Nephron (organoid): ENCODE results near the gene OSBPL5.

ENCODE experiments used
- H3K27ac Mint-ChIP-seq, 3 experiments: 2 replicates each; pipeline ENCODE4 v1.8.0; 2020; ENCODE audit warnings: mixed read lengths in 3 of 3, mild to moderate bottlenecking in 2 of 3, moderate library complexity in 1 of 3
- H3K27me3 Mint-ChIP-seq: 2 replicates; pipeline ENCODE4 v1.8.0; 2021; ENCODE audit warnings: low read depth, mild to moderate bottlenecking, moderate library complexity, mixed read lengths
- H3K36me3 Mint-ChIP-seq: 2 replicates; pipeline ENCODE4 v1.8.0; 2020; ENCODE audit warnings: low read depth, mixed read lengths
- H3K4me1 Mint-ChIP-seq: 2 replicates; pipeline ENCODE4 v1.8.0; 2020; ENCODE audit warnings: mixed read lengths
- H3K4me3 Mint-ChIP-seq, 3 experiments: 2 replicates each; pipeline ENCODE4 v1.8.0; 2020; ENCODE audit warnings: mild to moderate bottlenecking in 3 of 3, mixed read lengths in 3 of 3, moderate library complexity in 2 of 3
- H3K9me3 Mint-ChIP-seq: 2 replicates; pipeline ENCODE4 v1.8.0; 2020; ENCODE audit warnings: mixed read lengths
- CTCF ChIP-seq, 3 experiments: fragments of 200-600 bp; sonication (generic); IDR thresholded peaks; one replicate each; pipeline ENCODE4 v1.5.0; 2021; ENCODE audit warnings: antibody characterized with exemption in 3 of 3; ENCODE audit not compliant: unreplicated experiment in 3 of 3

The OSBPL5 gene

GRCh38 chr11:3129591-3130268, 35.4 kb downstream of the OSBPL5 start:
- H3K4me3 Mint-ChIP-seq: no peak overlapping the region
- TF ChIP-seq CTCF (IDR thresholded peaks at IDR 0.05; ENCODE audit: unreplicated experiment in 3 of 3): no peak
- H3K27ac Mint-ChIP-seq: no peak overlapping the region
- H3K9me3 Mint-ChIP-seq: no peaks in the 10 kb centered on the region
- H3K27me3 Mint-ChIP-seq: peaks cover 4% of the 10 kb centered on the region
- H3K4me1 Mint-ChIP-seq: no peaks in the 10 kb centered on the region
- peaks cover 6% of the 10 kb centered on the region for H3K36me3 Mint-ChIP-seq

- TF ChIP-seq CTCF (IDR thresholded peaks at IDR 0.05; ENCODE audit: unreplicated experiment in 3 of 3): no peak
- Mint-ChIP-seq H3K4me3 (no peak overlapping the region), H3K27me3 (peaks cover 4% of the 10 kb centered on the region), H3K9me3 (no peaks in the 10 kb centered on the region), H3K27ac (no peak overlapping the region), H3K36me3 (peaks cover 6% of the 10 kb centered on the region), H3K4me1 (no peaks in the 10 kb centered on the region)
Observed at GRCh38 chr11:3129181-3129590, 35.9 kb downstream of the OSBPL5 start.

DNA sequence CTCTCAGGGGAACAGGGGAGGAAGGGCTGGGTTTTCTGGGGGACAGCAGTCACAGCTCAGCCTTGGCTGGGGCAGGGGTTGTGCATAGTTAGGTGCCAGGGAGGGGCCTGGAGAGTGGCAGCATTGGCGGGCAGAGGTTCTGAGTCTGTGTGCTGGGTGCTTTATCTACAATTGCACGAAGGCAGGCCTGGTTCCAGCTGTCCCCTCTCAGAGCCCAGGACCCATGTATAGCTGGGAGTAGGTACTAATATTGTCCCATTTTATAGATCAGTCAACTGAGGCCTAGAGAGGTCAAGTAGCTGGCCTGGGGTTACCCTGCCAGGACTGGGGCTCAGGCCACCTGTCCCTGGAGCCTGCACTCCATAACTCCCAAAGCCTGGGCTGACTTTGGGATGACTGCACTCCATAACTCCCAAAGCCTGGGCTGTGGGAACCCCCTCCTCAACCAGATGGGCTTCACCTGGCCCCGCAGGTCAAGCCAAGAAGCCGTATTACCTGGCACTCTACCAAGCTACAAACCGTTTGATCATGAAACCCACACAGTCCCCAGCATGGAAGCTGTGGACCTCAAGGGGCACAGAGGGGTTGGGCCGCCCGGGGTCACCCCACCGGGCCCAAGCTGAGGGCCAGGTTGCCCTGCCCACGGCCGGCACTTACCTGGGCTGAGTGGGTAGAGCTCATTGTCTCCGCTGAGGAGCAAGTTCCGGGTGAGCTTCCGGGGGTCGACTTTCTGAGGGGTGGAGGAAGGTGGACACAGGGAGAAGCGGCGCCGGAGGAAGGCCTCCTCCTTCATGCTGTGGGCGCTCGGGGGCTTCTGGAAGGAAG, 36.5 kb downstream of the OSBPL5 start:
- no peak overlapping the region for H3K4me3 Mint-ChIP-seq

GRCh38 chr11:3127706-3128355, 37.3 kb downstream of the OSBPL5 start:
- no peaks in the 10 kb centered on the region for H3K9me3 Mint-ChIP-seq
- no peak for TF ChIP-seq CTCF (IDR thresholded peaks at IDR 0.05; ENCODE audit: unreplicated experiment in 3 of 3)
- peaks cover 6% of the 10 kb centered on the region for H3K36me3 Mint-ChIP-seq
- no peak overlapping the region for H3K27ac Mint-ChIP-seq
- no peak overlapping the region for H3K4me3 Mint-ChIP-seq
- peaks cover 4% of the 10 kb centered on the region for H3K27me3 Mint-ChIP-seq
- no peaks in the 10 kb centered on the region for H3K4me1 Mint-ChIP-seq

More for the DNA sequence above, 36.5 kb downstream of the OSBPL5 start:
- Mint-ChIP-seq H3K4me1 (no peaks in the 10 kb centered on the region), H3K36me3 (peaks cover 6% of the 10 kb centered on the region), H3K9me3 (no peaks in the 10 kb centered on the region), H3K27me3 (peaks cover 4% of the 10 kb centered on the region), H3K27ac (no peak overlapping the region)
- no peak for TF ChIP-seq CTCF (IDR thresholded peaks at IDR 0.05; ENCODE audit: unreplicated experiment in 3 of 3)

GRCh38 chr11:3126901-3127691, 38.0 kb downstream of the OSBPL5 start:
- no peak overlapping the region for H3K27ac Mint-ChIP-seq
- no peak for TF ChIP-seq CTCF (IDR thresholded peaks at IDR 0.05; ENCODE audit: unreplicated experiment in 3 of 3)
- no peak overlapping the region for H3K4me3 Mint-ChIP-seq
- no peaks in the 10 kb centered on the region for H3K9me3 Mint-ChIP-seq
- no peaks in the 10 kb centered on the region for H3K27me3 Mint-ChIP-seq
- H3K4me1 Mint-ChIP-seq: no peaks in the 10 kb centered on the region
- H3K36me3 Mint-ChIP-seq: peaks cover 6% of the 10 kb centered on the region
